Fibroblast of villous mesenchyme (primary cell): ENCODE data around the gene DISP2. TPM values are rescaled to one million over a fixed set of nuclear protein-coding genes. Genes with fewer than 3 reads are reported as not detected.

Experiments
- DNase-seq: peaks from one replicate; pipeline ENCODE4 v3.0.0-alpha.2; 2010; ENCODE audit warnings: low read depth
- H3K4me3 ChIP-seq: 2 replicates; pipeline ENCODE4 v1.5.1; 2011; ENCODE audit warnings: low read depth, mild to moderate bottlenecking, low read length
- total RNA-seq: library from RNA; depleted of rRNA; stranded (reverse); fragments of >200 nt; gene quantifications from 2 replicates; pipeline ENCODE4 v1.2.3, GENCODE V29; 2012
- TF ChIP-seq, protein P1 (sequence below): IDR thresholded peaks from 2 replicates; pipeline ENCODE4 v1.5.1; 2012; ENCODE audit warnings: low read depth, mild to moderate bottlenecking, low read length; ENCODE audit not compliant: insufficient read depth

DISP2 gene
- total RNA-seq, 1 donor = under 0.01 TPM

DNA sequence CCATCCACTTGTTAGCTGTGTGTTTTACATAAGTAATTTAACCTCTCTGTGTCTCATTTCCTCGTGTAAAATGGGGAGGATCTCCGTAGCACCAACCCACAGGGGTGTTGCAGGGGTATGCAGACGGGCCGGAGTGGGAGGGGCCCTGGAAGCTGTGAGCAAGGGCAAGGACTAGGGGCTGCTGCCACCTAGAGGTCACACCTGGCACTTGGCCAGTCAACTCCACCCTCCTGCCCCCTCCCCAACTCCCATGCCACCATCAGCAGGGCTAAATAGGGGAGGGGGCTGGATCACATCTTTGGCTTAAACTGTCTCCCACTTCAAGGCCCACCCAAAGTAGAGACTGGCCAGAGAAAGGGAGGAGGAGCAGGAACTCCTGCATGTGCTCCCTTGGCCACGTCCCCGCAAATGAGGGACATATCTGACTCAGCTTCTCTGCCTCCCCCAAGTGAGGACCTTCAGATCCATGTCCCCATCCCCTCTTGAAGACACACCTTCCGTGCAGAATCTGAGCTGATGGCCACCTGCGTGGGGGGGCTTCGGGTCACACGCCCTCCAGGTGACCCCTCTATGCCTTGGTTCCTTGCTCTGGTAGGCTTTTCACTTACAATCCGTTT lies 19.9 kb upstream of the DISP2 start:
- TF ChIP-seq, protein P1, sequence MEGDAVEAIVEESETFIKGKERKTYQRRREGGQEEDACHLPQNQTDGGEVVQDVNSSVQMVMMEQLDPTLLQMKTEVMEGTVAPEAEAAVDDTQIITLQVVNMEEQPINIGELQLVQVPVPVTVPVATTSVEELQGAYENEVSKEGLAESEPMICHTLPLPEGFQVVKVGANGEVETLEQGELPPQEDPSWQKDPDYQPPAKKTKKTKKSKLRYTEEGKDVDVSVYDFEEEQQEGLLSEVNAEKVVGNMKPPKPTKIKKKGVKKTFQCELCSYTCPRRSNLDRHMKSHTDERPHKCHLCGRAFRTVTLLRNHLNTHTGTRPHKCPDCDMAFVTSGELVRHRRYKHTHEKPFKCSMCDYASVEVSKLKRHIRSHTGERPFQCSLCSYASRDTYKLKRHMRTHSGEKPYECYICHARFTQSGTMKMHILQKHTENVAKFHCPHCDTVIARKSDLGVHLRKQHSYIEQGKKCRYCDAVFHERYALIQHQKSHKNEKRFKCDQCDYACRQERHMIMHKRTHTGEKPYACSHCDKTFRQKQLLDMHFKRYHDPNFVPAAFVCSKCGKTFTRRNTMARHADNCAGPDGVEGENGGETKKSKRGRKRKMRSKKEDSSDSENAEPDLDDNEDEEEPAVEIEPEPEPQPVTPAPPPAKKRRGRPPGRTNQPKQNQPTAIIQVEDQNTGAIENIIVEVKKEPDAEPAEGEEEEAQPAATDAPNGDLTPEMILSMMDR = peak; percentile 84
- DNase-seq = peak; percentile 77
- no peak overlapping the region for H3K4me3 ChIP-seq

DNA sequence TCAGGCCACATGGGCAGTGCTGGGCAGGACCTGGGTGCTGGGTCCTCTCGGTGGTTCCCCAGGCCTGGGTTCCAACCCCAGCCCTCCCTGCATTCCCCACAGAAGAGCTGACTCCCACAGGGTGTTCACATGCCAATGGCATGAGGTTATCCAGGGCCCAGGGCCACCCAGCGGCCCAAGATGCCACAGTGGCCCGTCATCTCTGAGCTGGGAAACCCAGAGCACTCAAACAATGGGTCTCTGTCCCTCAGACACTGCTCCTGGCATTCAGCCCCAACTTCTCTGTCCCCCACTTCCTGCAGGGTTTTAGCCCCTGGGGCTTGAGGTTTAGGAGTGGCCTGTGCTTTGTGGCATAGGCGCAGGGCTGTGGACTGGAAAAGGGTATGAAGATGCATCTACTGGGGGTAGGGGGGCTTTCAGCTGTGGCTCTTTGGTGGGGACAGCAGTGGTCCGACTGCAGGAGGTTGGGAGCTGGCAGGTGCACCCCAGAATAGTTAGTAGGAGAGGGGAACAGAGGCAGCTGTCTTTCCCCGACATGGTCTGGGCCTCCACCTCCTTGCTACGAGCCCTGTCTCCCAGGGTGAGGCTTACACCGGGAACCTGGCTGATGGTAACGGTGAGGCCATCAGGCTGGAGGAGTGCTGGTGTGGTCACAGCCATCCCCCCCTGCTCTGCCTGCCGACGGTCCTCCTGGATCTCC lies 18.9 kb upstream of the DISP2 start:
- peak overlapping the region; percentile 57 for H3K4me3 ChIP-seq
- peak; percentile 67 for DNase-seq
- TF ChIP-seq, protein P1 = no peak

DNA sequence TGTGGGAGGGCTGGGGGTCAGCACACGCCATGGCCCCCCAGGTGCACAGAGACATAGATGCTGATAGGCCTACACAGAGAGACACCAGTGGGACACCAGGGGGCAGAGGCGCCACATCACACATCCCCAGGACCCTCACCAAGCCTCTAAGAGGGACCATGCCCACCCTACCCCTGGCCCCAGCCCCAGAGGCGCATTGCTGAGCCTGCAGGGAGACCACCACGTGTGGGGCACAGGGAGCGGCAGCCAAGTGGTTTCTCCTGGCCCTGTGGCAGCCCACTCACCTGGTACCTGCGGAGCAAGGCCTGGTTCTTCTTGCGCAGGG lies 18.4 kb upstream of the DISP2 start:
- H3K4me3 ChIP-seq = peak overlapping the region; percentile 57

DNA sequence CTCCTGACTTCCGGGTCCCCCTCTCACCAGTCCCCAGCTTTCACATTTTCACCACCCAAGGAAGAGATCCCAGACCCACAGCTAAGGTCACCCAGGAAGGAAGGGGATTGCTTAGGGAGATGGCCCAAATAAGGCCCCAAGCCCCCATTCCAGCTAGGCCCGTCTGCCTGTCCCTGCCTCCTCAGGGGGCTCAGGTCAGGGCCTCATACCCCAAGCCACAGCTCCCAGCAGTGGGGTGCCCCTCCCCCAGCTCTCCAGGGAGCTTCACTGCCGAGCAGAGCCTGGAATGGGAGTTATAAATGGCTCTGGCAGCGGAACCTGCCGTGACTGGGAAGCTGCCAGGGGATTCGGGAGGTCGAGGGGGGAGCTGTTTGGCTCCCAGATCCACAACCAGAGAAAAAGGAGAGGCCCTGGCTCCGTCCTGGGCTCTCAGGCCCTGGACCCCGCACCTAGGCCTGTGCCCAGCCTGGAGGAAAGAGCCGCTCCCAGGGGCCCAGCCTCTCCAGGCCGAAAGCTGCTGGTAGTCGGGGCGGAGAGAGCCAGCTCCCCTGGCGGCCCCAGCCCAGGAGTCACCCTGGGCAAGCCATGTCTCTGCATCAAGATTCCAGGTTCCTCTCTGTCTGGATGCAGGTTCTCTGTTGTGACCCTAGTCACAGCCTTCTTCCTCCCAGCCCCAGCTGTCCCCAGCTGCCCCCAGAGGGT lies 17.8 kb upstream of the DISP2 start:
- TF ChIP-seq, protein P1 = no peak
- DNase-seq = peak; percentile 69
- peak overlapping the region; percentile 57 for H3K4me3 ChIP-seq

More for the DNA sequence above, 18.4 kb upstream of the DISP2 start:
- TF ChIP-seq, protein P1 = peak; percentile 21
- no peak for DNase-seq

DNA sequence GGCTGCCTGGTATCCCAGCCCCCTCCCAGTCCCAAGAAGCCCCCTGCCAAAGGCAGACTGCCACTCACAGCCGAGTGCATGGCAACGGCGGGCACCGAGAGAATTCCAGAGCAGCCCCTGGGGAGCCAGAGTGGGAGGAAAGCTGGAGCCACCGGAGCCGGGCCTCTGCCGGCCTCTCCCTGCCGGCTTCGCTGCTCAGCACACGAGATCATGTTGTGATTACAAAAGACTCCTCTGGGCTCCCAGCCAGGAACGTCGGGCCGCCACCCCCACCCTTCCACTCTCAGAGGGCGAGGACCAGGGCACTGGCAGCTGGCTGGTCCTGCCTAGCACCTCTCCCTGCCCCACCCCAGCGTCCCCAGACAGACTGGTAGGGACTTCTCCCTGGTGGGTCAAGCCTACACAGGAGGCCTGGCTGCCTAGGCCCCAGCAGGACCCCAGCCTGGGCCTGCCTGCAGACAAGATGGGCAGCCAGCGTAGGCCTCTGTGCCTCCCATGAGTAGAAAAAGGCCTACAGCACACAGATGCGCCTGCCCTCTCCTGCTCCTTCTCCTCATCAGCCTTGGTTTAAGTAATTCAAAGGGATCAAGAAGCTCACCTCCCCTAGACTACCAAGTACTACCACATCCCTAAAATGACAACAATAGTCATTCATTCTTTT lies 17.1 kb upstream of the DISP2 start, which contains the start of gene CCDC9B:
CCDC9B (minus strand) TSS at position 200 of the 661 bp plus-strand sequence; CDS start at position 80, 120 bp downstream.
- peak within 1 kb of the TSS; percentile 57 for H3K4me3 ChIP-seq
- TF ChIP-seq, protein P1 = no peak
- DNase-seq = peak; percentile 93

DNA sequence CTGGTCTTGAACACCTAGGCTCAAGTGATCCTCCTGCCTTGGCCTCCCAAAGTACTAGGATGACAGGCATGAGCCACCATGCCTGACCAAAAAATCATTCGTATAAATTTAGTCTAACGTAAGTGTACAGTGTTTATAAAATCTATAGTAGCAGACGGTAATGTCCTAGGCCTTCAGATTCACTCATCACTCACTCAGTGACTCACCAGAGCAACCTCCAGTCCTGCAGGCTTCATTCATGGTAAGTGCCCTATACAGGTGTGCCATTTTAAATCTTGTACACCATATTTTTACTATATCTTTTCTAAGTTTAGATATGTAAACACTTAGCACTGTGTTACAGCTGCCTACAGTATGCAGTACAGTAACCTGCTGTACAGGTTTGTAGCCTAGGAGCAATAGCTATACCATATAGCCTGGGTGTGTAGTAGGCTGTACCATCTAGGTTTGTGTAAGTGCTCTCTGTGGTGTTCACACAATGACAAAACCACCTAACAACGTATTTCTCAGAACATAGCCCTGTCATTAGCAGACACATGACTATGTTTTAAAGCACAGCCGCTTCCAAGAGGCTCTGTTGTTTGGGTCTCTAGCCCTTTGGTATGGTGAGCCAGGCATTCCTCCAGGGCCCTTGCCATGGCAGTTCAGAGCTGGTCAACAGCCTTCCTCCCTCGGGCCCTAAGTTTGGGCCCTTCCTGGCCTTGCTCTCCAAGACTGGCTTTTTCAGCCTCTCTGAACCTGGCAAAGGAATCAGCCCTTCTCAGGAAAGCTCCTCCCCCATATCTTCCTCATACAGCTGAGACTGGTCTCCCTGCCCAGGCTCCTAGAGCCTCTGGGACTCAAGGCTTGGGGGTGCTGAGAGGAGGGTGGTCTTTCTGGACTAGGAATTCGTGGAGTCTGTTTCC lies 15.4 kb upstream of the DISP2 start:
- TF ChIP-seq, protein P1 = no peak
- H3K4me3 ChIP-seq = no peak overlapping the region
- DNase-seq = no peak
